HG02885 (cell line): ENCODE results near the gene CTBP2.
"Not testable (repeated sequence)": the region's sequence is repeated elsewhere in the genome, so short reads cannot be mapped to it uniquely, and the experiment has no call there.

Experiments used
- ATAC-seq: cut with Tn5 transposase; IDR thresholded peaks from one replicate; pipeline ENCODE4 v1.9.1; 2021; ENCODE audit warnings: mild to moderate bottlenecking; ENCODE audit not compliant: unreplicated experiment, poor library complexity

CTBP2 gene

DNA sequence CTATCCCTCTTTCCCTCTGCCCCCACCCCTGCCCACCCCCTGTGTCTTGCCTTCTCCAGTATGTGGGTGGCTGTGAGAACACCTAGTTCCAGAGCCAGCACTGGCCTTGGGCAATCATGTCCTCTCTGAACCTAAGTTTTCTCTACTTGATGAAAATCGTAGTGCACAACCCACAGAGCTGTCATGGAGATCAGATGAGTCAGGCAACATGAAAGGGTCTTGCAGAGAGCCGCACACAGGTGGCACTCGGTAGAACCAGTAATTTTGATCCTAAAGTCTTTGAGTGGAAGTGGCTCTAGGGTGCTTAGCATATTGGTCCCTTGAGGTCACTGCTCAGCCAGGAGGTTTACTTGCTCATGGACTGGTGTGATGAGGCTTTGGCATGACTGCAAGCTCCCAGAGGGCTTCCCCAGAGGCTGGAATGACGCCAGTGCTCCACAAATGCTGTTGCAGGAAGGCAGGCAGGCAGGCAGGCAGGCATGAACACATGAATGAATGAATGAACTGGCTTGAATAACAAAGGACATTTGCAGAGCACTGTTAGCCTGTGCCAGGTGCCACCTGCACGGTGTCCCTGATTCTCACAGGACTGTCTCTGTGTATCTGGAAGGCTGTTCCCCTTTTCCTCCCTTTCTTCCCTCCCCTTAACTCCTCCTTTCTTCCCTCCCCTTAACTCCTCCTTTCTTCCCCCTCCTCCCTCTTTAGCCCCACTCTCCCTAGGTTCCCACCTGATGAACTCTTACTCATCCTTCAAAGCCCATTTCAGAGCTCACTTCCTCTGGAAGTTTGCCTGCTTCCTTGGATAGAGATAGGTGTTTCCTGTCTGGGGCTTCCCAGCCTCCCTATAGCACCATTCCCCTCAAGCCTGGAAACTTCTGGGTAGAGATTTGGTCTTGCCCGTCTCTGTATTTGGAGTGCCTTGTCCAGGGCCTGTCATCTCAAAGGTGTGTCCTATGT, 27.2 kb upstream of the CTBP2 start:
- ATAC-seq: no peak

DNA sequence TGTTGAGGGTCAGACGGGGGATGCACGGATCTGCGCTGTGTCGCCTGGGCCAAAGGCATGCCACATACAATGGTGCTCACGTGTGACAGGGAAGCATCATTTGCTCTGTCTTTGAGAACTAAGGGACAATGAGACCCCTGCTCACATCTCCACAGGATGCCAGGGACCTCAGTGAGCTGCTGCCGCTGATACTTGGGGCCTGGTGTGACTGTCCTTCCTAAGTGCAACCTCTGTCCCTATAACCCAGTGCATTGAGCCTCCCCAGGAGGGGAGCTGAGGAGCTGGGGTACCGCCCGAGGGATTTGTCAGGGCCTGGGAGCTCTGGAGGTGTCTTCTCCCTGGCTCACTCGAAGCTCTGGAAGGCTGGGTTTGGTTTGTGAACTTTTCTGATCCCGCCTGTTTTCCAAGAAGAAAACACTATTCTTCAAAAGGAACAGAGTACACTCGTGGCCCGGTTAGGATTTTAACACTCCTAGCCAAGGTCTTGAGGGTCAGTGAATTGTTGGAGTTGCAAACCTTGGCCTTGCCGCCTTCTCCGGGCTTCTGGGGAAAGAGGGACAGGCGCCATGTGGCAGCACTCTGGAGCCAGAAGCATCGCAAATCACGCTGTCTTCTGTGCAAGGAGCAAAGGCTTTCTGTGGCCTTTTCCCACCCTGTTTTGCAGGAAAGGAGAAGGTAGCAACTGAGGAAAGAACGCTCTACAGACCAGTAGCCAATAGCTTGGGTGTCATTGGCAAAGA, 26.2 kb upstream of the CTBP2 start:
- no peak for ATAC-seq

DNA sequence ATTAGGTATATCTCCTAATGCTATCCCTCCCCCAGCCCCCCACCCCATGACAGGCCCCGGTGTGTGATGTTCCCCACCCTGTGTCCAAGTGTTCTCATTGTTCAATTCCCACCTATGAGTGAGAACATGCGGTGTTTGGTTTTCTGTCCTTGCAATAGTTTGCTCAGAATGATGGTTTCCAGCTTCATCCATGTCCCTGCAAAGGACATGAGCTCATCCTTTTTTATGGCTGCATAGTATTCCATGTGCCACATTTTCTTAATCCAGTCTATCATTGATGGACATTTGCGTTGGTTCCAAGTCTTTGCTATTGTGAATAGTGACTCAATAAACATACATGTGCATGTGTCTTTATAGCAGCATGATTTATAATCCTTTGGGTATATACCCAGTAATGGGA, 18.7 kb upstream of the CTBP2 start:
- ATAC-seq: not testable (repeated sequence)

DNA sequence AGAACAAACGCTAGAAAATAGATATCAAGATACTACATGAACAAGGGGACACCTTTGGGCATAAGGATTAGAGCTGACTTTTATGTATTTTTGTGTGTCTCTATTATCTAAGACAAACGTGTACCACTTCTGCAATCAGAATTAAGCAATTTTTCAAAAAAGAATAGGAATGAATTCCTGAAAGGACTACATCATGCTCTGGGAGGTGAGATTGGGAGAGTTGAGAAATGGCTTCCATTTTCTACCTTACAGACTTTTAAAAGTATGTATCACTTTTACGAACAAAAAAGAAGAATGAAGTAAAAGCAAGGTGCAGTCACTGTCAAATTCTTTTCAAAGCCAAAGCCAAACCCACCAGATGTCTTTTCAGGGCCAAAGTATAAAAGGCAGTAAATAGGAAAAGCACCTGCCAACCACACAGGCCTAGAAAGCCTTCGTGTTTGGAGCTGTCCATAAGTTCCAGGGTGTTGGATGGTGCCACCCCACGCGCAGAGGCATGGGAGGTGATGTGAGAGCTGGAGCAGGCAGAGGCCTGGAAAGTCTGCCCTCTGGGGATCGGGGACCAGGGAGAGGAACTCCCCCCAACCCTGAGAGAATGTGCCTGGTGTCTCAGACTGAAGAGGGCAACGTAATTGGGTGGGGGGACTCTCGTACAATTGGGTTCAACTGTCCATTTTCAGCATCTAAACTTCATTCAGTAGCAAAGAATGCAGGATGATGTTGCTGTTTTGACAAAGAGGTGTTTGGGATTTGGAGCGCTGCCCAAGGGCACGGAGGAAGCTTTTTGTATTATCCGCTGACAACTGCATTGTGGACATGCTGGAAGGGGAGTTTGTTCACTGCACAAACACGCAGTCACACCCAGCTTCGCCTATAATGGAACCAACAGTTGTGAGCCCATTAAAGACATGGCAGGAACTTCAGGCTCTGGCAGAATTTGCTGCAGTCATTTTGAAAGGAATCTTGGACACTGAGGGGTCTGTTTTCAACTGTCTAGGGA, 17.6 kb upstream of the CTBP2 start:
- no peak for ATAC-seq

DNA sequence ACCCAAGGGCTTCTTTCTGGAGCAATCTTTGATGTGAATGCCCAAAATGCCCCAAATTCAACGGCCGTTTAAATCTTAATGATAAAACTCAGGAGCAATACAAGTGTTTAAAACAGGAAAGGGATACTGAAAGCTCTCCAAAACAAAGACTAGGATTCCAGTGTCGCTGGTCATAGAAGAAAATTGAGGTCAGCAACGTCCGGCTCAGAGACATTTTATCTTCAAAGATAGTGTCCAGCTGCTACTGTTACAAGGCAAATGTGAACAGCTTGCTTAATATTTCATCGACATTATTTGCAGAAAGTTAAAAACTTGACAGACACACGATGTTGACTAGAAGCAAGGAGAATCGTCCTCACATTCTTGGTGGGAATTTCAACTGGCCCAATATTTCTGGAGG, 15.4 kb upstream of the CTBP2 start:
- no peak for ATAC-seq

DNA sequence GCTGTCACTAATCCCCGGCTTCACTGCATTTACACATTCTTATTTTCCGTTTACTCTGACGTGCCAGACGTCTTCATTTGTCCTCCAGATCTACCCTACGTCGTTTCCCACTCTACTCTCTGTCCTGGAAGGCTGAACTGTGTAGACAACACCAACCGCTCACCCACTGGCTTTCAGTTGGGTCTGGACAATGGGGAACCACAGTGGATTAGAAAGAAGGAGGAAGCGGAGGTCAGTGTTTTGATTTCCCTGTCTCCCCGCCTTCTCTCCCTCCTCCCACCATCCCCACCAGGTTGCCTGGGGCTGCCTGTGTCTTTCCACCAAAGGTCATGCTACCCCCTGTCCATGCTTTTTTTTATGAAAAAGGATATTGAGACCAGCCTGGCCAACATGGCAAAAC, 14.0 kb upstream of the CTBP2 start:
- no peak for ATAC-seq

DNA sequence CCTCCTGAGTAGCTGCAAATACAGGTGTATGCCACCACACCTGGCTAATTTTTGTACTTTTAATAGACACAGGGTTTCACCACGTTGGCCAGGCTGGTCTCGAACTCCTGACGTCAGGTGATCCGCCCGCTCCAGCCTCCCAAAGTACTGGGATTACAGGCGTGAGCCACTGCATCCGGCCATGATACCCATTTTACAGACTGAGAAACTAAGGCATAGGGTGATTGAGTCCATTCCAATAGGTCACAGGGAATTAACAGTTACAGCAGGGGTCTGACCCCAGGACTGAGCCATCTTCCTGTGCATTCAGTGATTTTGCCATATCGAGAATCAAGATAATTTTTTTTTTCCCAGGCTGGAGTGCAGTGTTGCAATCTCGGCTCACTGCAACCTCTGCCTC, 12.3 kb upstream of the CTBP2 start:
- ATAC-seq: no peak

DNA sequence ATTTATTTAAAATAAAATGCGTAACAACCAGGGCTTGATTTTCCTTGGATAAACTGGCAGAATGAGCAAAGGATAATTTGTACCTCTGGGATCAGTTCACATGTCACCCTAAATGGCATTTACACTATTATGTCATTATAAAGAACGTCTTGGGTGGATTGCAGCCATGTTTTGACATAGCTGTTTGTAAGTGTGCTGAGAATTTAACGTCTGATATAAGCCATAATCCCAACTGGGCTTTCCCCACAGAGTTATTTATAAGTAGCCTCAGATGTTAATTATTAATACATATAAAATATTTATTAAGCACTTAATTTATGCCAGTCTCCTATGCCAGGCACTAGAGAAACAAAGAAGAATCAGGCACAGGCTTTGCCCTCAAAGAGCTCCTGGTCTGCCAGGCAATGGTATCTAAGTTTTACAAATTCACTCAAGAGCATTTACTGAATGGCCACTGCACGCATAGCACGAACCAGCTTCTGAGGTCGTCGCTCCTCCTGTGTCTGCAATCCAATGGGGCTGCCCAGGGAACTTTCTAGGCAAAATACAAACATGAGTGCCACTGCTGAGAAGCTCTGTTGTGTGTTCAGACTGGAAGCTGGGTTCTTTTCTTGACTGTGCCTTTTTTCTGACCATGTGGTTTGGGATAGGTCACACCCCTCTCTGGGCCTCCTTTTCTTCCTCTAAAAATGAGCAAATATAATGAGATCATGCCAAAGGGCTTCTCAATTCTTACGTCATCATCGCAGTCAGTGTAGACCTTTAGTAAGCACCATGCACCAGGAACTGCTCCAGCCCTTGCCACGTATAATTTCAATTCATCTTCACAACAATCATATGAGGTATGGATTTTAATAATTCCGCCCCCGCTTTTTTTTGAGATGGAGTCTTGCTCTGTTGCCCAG, 11.3 kb upstream of the CTBP2 start:
- ATAC-seq: no peak

DNA sequence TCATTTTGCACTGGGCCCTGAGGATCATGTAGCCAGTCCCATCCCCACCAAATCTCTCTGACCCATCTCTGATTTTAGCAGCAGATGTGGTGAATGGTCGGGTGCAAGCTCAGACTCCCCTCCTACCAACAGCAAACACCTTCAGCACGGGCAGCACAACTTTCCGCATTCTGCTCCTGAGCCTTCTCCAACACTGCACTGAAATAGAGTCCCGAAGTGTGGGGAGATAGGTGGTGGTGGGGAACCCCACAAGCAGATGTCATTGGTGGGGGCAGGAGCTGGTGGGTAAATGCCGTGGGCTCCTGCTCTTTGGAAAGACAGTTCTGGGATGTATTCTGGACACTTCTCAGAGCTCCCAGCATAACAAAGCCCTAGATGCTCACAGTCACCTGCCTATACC, 9.6 kb upstream of the CTBP2 start:
- no peak for ATAC-seq

DNA sequence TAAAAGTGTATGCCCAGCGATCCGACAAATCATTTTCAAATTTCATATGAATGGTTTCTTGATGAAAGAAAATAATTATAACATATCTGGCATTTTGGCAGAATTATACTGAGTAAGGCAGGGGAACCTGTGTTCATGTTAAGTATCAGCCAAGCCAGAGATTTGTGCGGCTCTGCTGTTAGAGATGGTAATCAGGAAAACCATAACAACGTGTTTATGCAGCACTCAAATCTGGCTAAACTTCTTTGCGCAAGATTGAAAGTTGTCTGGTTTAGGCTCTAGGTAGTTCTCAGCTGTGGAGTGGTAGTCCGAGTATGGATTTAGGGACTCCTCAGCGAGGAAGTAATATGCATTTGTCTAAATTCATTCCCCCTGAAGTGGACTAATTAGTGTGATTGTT, 8.9 kb upstream of the CTBP2 start:
- no peak for ATAC-seq

DNA sequence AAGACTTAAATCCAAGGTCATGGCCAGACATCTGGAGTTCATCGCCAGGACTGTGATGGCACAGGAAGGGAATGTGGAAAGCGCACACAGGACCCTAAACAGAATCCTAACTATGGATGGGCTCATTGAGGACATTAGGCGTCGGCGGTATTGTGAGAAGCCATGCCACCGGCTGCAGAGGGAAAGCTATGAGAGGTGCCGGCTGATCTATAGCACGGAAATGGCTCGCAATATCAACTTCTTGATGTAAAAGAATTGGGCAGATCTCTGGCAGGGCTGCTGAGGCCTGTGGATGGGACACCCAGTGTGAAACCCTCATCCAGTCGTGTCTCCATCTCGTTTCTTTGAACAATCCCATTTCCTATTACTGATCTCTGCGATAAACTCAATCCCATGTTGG, 6.3 kb upstream of the CTBP2 start:
- no peak for ATAC-seq

DNA sequence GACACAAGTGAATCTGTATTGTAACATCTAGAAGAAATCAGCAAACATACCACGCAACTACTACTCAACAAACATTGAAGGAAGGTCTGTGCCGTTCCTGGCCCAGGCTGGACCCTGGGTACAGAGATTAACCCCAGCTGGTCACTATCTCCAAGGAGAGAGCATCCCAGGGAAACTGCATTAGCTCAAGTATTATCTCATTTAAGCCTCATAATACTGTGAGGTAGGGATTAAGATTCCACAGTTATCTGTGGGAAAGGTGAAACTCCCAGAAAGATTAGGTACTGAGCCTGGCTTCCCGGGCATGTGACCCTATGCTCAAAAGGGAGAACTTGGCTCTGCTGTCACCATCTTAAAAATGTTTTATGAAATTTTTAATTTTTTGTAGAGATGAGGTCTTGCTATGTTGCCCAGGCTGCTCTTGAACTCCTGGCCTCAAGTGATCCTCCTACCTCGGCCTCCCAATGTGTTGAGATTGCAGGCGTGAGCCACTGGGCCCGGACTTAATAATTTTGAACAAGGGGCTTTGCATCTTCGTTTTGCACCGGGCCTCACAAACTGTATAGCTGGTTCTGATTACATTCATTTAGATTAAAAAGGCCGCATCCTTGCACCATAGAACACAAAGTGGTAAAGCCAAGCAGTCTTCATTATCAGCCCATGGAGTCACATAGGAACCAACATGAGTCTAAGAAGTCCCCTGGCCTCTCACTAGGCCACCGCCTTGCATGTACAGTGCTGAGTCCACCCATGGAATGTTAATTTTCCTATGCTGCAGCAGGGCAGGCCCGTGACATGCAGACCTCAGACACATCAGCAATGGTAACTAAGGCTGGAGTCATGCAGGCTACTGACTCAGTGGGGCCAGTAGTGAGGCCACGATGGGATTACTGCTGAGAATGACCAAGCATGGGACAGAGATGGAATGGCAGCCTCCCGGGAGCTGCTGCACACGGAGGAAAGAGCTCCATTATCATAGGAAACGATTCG, 5.5 kb upstream of the CTBP2 start:
- no peak for ATAC-seq

DNA sequence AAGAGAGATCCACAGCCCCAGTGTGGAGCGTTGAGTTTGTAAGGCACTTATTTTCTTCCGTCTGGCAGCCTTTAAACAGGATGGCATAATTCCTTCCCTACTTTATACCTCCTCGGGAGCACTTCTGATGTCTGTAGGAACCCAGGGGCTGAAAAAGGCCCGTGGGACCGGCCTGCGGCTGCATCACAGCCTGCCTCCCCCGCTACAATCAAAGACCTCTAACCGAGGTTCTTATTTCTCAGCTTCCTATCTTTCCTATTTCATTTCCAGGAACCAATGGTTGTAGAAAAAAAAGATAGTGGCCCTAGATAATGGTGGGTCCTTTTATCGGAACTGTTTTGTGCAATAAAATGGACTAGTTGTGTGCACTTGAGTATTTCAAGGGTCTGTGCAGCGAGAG, 4.1 kb upstream of the CTBP2 start:
- no peak for ATAC-seq

DNA sequence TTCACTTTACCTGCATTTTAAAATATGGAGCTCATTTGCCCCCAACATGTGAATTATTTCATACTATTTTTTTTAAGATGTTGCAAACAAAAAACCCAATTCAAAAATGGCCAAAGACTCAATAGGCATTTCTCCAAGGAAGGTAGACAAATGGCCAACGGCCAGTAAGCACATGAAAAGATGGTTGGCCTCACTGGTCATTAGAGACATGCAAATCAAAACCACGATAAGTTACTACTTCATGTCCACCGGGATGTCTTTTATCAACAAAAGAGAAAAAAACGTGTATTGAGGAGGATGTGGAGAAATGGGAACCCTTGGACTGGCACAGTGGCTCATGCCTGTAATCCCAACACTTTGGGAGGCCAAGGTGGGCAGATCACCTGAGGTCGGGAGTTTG, 3.4 kb upstream of the CTBP2 start:
- ATAC-seq: no peak

DNA sequence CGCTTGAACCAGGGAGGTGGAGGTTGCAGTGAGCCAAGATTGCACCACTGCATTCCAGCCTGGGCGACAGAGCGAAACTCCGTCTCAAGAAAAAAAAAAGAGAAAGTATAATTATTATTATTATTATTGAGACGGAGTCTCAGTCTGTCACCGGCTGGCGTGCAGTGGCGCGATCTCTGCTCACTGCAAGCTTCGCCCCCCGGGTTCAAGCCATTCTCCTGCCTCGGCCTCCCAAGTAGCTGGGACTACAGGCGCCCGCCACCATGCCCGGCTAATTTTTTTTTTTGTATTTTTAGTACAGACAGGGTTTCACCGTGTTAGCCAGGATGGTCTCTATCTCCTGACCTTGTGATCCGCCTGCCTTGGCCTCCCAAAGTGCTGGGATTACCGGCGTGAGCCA, 2.9 kb upstream of the CTBP2 start:
- ATAC-seq: not testable (repeated sequence)

DNA sequence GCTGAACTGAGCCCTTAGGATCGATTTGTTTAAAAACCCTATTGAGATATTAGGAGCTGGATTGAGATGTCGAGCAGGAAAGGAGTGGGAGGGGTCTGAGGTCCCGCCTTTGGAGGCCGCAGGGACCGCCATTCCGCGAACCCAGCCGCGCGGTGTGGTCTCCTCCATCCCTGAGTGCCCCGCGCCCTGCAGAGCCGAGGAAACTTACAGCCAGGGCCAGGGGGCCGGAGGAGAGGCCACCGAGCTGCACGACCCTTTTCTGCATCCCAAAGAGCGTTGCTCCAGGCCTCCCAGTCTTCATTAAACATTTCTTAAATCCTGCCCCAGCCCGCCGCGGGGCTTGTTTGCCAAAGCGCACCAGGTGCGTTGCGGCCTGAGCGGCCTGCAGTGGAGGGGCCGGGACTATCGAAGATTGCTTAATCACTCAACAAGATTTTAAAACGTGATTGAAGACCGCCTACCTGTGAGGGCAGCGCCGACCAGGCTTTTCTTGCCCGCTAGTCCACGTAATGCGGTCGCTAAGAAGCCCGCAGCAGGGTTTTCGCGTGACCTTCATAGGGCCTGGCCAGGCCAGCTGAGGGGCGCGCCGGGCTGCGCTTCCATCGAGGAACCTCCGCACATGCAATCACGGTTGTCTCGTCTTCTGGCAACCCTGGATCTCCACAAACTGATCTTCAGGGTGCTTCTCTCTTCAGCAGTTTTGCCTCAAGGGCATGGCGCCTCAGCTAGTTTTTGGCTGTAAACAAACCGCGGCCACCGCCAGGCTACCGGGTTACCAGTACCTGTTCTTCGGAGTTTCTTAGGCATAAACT, 2.0 kb upstream of the CTBP2 start:
- ATAC-seq: no peak

DNA sequence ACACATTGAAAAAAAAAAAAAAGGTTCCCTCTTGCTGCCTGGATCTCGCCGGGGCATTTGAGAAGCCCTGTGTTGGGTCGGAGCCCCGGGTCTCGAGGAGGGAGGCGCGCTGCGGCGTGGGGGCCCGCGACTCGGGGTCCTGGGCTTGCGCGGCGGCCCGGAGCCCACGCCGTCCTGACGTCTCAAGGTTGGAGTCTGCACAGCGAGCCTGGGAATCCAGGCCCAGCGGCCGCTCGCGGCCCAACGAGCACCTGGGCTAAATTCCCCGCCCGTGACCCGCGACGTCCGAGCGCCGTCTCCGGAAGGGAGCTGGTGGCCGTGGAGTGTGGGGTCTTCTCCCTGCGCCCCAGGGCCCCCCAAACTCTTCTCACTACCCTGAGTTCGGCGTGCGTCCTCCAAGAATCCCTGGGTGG, 1.4 kb upstream of the CTBP2 start:
- no peak for ATAC-seq
